OCI-LY1 (cell line): Measurements from ENCODE around the gene FGFR1OP2.

ENCODE experiments used
- CTCF ChIP-seq: fragments of 200-600 bp; sonication (generic), shearing (Covaris generic); IDR thresholded peaks from 2 replicates; pipeline ENCODE4 v1.5.1; 2017; ENCODE audit warnings: mild to moderate bottlenecking, antibody characterized with exemption, low read length, moderate library complexity, mixed read lengths
- EZH2 ChIP-seq: fragments of 200-600 bp; sonication (generic), shearing (Covaris generic); IDR thresholded peaks from 2 replicates; pipeline ENCODE4 v1.8.0; 2017; ENCODE audit warnings: borderline replicate concordance, mixed run types, mild to moderate bottlenecking, antibody characterized with exemption, low read length, moderate library complexity, mixed read lengths

GRCh38 chr12:26991826-26992225 lies 53.6 kb downstream of the FGFR1OP2 start:
- TF ChIP-seq CTCF (no peak), EZH2 (no peak)
